GM23338 (cell line): ENCODE data around the gene RNF225. TPM values are rescaled to one million over a fixed set of nuclear protein-coding genes. Genes with fewer than 3 reads are reported as not detected.

Experiments used
- ATAC-seq: fragments of 200-7000 bp; cut with Tn5 transposase; 3 replicates; pipeline ENCODE4 v1.9.1; 2020
- DNase-seq: peaks from one replicate; pipeline ENCODE4 v3.0.0-alpha.2; 2015; ENCODE audit warnings: low spot score
- H2AFZ ChIP-seq: fragments of 200-600 bp; sonication (generic); 2 replicates; pipeline ENCODE4 v1.8.0; 2016; ENCODE audit warnings: antibody characterized with exemption, mild to moderate bottlenecking, moderate library complexity
- H3F3A ChIP-seq: fragments of 200-600 bp; sonication (generic); replicated peaks from 2 replicates; pipeline ENCODE4 v1.8.0; 2017; ENCODE audit warnings: antibody characterized with exemption, mixed run types, low read depth
- H3K27ac ChIP-seq: fragments of 200-600 bp; sonication (generic); 2 replicates; pipeline ENCODE4 v1.6.1; 2016; ENCODE audit warnings: low read depth
- H3K27me3 ChIP-seq: fragments of 200-600 bp; sonication (generic); 2 replicates; pipeline ENCODE4 v1.8.0; 2016; ENCODE audit warnings: mild to moderate bottlenecking, mixed run types, moderate library complexity; ENCODE audit not compliant: insufficient read depth
- H3K36me3 ChIP-seq: fragments of 200-600 bp; sonication (generic); 2 replicates; pipeline ENCODE4 v1.8.0; 2016; ENCODE audit warnings: mild to moderate bottlenecking; ENCODE audit not compliant: insufficient read depth
- H3K4me1 ChIP-seq: fragments of 200-600 bp; sonication (generic); 2 replicates; pipeline ENCODE4 v1.8.0; 2016; ENCODE audit warnings: mild to moderate bottlenecking, moderate library complexity; ENCODE audit not compliant: insufficient read depth
- H3K4me2 ChIP-seq: fragments of 200-600 bp; sonication (generic); 2 replicates; pipeline ENCODE4 v1.7.1; 2017; ENCODE audit warnings: mixed run types
- H3K4me3 ChIP-seq: fragments of 200-600 bp; sonication (generic); 2 replicates; pipeline ENCODE4 v1.6.1; 2016; ENCODE audit warnings: mixed run types
- H3K79me2 ChIP-seq: fragments of 200-600 bp; sonication (generic); replicated peaks from 2 replicates; pipeline ENCODE4 v1.8.0; 2017; ENCODE audit warnings: mild to moderate bottlenecking; ENCODE audit not compliant: insufficient read depth
- H3K9me2 ChIP-seq: fragments of 200-600 bp; sonication (generic); 2 replicates; pipeline ENCODE4 v1.8.0; 2017; ENCODE audit not compliant: insufficient read depth
- H4K20me1 ChIP-seq: fragments of 200-600 bp; sonication (generic); replicated peaks from 2 replicates; pipeline ENCODE4 v1.8.0; 2017; ENCODE audit warnings: mild to moderate bottlenecking; ENCODE audit not compliant: insufficient read depth
- H3K27ac Mint-ChIP-seq: 2 replicates; pipeline ENCODE4 v1.8.0; 2020; ENCODE audit warnings: inconsistent platforms, mild to moderate bottlenecking, moderate library complexity, mixed read lengths
- H3K27me3 Mint-ChIP-seq: 3 replicates; pipeline ENCODE4 v1.8.0; 2022; ENCODE audit warnings: low read depth, mild to moderate bottlenecking, moderate library complexity, mixed read lengths, inconsistent platforms; ENCODE audit not compliant: insufficient read depth, poor library complexity
- H3K36me3 Mint-ChIP-seq: 3 replicates; pipeline ENCODE4 v1.8.0; 2021; ENCODE audit warnings: low read depth, mild to moderate bottlenecking, inconsistent platforms, moderate library complexity, mixed read lengths
- H3K4me1 Mint-ChIP-seq: 3 replicates; pipeline ENCODE4 v1.8.0; 2020; ENCODE audit warnings: mild to moderate bottlenecking, inconsistent platforms, mixed read lengths
- H3K4me3 Mint-ChIP-seq: 3 replicates; pipeline ENCODE4 v1.8.0; 2021; ENCODE audit warnings: moderate library complexity, mild to moderate bottlenecking, inconsistent platforms, mixed read lengths
- H3K9me3 Mint-ChIP-seq: 3 replicates; pipeline ENCODE4 v1.8.0; 2020; ENCODE audit warnings: moderate library complexity, mild to moderate bottlenecking, inconsistent platforms, mixed read lengths
- EZH2 ChIP-seq: fragments of 200-600 bp; sonication (generic); IDR thresholded peaks from one replicate; pipeline ENCODE4 v1.8.0; 2017; ENCODE audit warnings: antibody characterized with exemption, mild to moderate bottlenecking, low read depth; ENCODE audit not compliant: unreplicated experiment
- JUNB ChIP-seq: IDR thresholded peaks from one replicate; pipeline ENCODE4 v1.6.1; 2016; ENCODE audit warnings: antibody characterized with exemption; ENCODE audit not compliant: unreplicated experiment
- POLR2AphosphoS5 ChIP-seq: IDR thresholded peaks from 2 replicates; pipeline ENCODE4 v1.6.1; 2016; ENCODE audit warnings: antibody characterized with exemption, low read depth
- ZNF331 ChIP-seq: fragments of 250-450 bp; sonication (Bioruptor Pico); IDR thresholded peaks from 2 replicates; pipeline ENCODE4 v1.5.0; 2020; ENCODE audit warnings: low read depth, mild to moderate bottlenecking, moderate library complexity
- polyA plus RNA-seq: library from polyadenylated mRNA; unstranded; fragments of >200 nt; fragmentation: Nextera tagmentation; extraction: Ambion mirVana; gene quantifications from 2 replicates; pipeline ENCODE4 v1.2.1, GENCODE V29; 2016
- total RNA-seq: library from RNA; depleted of rRNA; stranded (reverse); fragments of >200 nt; shearing (Covaris generic); gene quantifications from 2 replicates; pipeline ENCODE4 v1.2.3, GENCODE V29; 2014
- TF ChIP-seq, protein P1 (sequence below), 2 experiments: fragments of 200-600 bp in 1 of 2; sonication (generic) in 1 of 2; conservative IDR thresholded peaks; 2 replicates each; pipeline versions ENCODE4 v1.5.1 to v1.6.1; 2016 to 2017; ENCODE audit warnings: antibody characterized with exemption in 2 of 2, low read depth in 2 of 2, mild to moderate bottlenecking in 2 of 2, moderate library complexity in 1 of 2

RNF225 gene
- total and polyA plus RNA-seq, 2 experiments from 2014 or later = 0.87 TPM; not detected in 1

DNA sequence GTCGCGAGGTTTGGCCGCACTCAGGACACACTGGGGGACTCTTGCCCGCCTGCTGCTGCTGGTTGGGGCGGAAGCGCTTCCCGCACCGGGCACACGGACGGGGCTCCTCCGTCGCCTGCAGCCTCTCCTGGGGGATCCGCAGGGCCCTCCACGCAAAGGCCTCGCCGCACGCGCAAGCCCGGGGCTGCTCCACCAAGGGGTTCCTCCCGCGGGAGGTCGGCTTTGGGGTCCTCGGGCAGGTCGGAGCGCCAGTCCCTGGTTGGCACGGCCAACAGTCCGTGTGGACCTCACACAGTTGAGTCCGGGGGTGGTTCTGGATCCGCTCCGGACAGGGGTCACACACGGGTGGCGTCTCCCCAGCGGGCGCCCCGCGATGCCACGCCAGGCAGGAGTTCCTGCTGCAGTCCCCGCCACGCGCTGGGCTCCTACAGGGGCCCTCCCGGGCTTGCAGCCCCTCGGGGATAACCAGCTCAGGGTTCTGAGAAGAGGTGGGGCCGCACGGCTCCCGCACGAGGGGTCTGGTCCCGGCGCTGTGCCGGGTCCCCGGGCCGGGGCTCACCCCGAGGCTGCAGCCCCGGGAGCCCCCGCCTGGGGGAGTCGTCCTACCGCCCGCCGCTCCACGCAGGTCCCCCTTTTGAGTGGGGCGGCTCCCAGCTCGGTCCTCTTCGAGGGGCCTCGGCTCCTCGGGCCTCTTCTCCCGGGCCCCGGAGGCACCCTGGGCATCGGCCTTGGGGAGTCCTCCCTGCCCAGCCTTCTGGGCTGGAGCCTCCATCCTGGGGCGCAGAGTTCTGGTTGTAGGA, 26.7 kb upstream of the RNF225 start:
- no peak overlapping the region for H3K4me2 ChIP-seq
- no peaks in the 10 kb centered on the region for H3K9me2 ChIP-seq
- no peaks in the 10 kb centered on the region for H4K20me1 ChIP-seq
- no peak overlapping the region for H3K4me3 ChIP-seq
- TF ChIP-seq POLR2AphosphoS5 = no peak
- TF ChIP-seq, protein P1, sequence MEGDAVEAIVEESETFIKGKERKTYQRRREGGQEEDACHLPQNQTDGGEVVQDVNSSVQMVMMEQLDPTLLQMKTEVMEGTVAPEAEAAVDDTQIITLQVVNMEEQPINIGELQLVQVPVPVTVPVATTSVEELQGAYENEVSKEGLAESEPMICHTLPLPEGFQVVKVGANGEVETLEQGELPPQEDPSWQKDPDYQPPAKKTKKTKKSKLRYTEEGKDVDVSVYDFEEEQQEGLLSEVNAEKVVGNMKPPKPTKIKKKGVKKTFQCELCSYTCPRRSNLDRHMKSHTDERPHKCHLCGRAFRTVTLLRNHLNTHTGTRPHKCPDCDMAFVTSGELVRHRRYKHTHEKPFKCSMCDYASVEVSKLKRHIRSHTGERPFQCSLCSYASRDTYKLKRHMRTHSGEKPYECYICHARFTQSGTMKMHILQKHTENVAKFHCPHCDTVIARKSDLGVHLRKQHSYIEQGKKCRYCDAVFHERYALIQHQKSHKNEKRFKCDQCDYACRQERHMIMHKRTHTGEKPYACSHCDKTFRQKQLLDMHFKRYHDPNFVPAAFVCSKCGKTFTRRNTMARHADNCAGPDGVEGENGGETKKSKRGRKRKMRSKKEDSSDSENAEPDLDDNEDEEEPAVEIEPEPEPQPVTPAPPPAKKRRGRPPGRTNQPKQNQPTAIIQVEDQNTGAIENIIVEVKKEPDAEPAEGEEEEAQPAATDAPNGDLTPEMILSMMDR (conservative IDR thresholded peaks at IDR 0.05; ENCODE audit: low read depth in 2 of 2) = peak; percentile 16 to 18; a peak in 2 of 4 replicates
- peaks cover 4% of the 10 kb centered on the region; the same call in 1 of the 2 replicates for H3F3A ChIP-seq
- no peaks in the 10 kb centered on the region for H3K9me3 Mint-ChIP-seq
- H3K27me3 Mint-ChIP-seq = peaks cover 4% of the 10 kb centered on the region
- no peak overlapping the region for H3K27ac ChIP-seq
- no peaks in the 10 kb centered on the region for H3K36me3 ChIP-seq
- no peak overlapping the region for H2AFZ ChIP-seq
- H3K4me1 Mint-ChIP-seq = no peaks in the 10 kb centered on the region
- peaks cover 3% of the 10 kb centered on the region; the same call in 1 of the 3 replicates for H3K36me3 Mint-ChIP-seq
- no peaks in the 10 kb centered on the region for H3K79me2 ChIP-seq
- peak; percentile 37 for ATAC-seq
- no peaks in the 10 kb centered on the region for H3K27me3 ChIP-seq
- no peaks in the 10 kb centered on the region for H3K4me1 ChIP-seq
- H3K27ac Mint-ChIP-seq = no peak overlapping the region
- no peak overlapping the region for H3K4me3 Mint-ChIP-seq
- DNase-seq = peak; percentile 42

DNA sequence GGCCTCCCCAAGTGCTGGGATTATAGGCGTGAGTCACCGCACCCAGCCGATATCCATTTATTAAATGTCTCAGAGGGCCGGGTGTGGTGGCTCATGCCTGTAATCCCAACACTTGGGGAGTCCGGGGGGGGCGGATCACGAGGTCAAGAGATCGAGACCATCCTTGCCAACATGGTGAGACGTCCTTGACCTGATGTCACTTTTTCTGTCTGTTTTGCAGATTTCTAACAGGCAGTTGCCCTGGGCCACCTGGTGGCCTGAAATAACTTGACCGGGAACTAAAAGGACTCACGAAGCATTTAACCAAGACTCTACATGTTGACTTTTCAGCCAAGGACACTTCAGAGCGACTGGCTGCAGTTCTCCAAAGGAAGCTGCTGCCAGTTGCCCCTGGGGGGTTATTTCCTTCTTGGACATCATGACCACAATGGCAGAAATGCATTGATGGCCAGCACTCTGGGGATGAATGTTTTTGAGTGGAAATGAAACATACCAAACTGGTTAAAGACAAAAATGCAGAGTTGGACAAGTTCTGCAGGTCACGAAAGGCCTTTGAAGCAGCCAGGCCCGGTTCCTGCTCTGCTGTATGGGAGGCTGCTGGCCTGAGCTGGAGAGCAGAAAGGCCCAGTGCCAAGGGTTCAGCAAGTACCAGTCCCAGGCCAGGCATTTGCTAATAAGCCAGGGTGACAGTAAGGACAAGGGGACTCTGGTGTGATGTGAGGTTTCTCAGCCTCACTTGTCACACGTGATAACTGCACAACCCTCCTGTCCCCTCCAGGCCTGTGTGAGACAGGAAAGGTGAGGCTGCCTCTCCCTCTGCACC, 22.9 kb upstream of the RNF225 start:
- Mint-ChIP-seq H3K4me3 (no peak overlapping the region), H3K36me3 (no peaks in the 10 kb centered on the region), H3K27me3 (peaks cover 4% of the 10 kb centered on the region), H3K9me3 (no peaks in the 10 kb centered on the region), H3K27ac (no peak overlapping the region), H3K4me1 (no peaks in the 10 kb centered on the region)
- Histone ChIP-seq H3K27me3 (no peaks in the 10 kb centered on the region), H3F3A (0 out of 2 replicates have a peak, but pooled peaks cover under 1% of the 10 kb centered on the region), H2AFZ (no peak overlapping the region), H3K36me3 (no peaks in the 10 kb centered on the region), H3K4me2 (no peak overlapping the region), H3K4me3 (no peak overlapping the region), H3K9me2 (no peaks in the 10 kb centered on the region), H4K20me1 (no peaks in the 10 kb centered on the region), H3K4me1 (no peaks in the 10 kb centered on the region), H3K27ac (no peak overlapping the region), H3K79me2 (no peaks in the 10 kb centered on the region)
- no peak; the same call in 1 of the 3 replicates for ATAC-seq
- peak; percentile 64 for DNase-seq
- TF ChIP-seq ZNF331 (no peak), JUNB (no peak), EZH2 (no peak), POLR2AphosphoS5 (no peak)
- TF ChIP-seq, protein P1 (conservative IDR thresholded peaks at IDR 0.05; ENCODE audit: low read depth in 2 of 2) = peak; percentile 49
